Endothelial cell of umbilical vein (primary cell): Measurements from ENCODE around the gene ZFR.

Experiments
- CTCF ChIP-seq, 2 donors: IDR thresholded peaks; 1 replicate in 1 of 2; 2 replicates in 1 of 2; pipeline ENCODE4 v1.5.1; 2011; ENCODE audit warnings: low read length in 2 of 2, mild to moderate bottlenecking in 2 of 2, moderate library complexity in 2 of 2, control low read depth in 1 of 2, inconsistent platforms in 1 of 2, low read depth in 1 of 2; ENCODE audit not compliant: insufficient read depth in 1 of 2; ENCODE audit errors: extremely low read depth in 1 of 2
- EZH2 ChIP-seq: IDR thresholded peaks from 2 replicates; pipeline ENCODE4 v1.6.1; 2012; ENCODE audit warnings: borderline replicate concordance, low read depth, mild to moderate bottlenecking, moderate library complexity, low read length, inconsistent platforms; ENCODE audit not compliant: severe bottlenecking
- FOS ChIP-seq: IDR thresholded peaks from 2 replicates; pipeline ENCODE4 v1.6.1; 2011; ENCODE audit warnings: mild to moderate bottlenecking, low read length, moderate library complexity, borderline replicate concordance; ENCODE audit not compliant: insufficient read depth
- GATA2 ChIP-seq: IDR thresholded peaks from 2 replicates; pipeline ENCODE4 v1.7.0; 2011; ENCODE audit warnings: low read depth, mild to moderate bottlenecking, moderate library complexity, mixed read lengths, low read length; ENCODE audit not compliant: insufficient read length, insufficient read depth
- MAX ChIP-seq: IDR thresholded peaks from 2 replicates; pipeline ENCODE4 v1.6.1; 2011; ENCODE audit not compliant: insufficient read depth, insufficient read length
- MYC ChIP-seq: IDR thresholded peaks from one replicate; pipeline ENCODE4 v1.6.1; 2011; ENCODE audit warnings: mild to moderate bottlenecking, low read depth, low read length
- POLR2A ChIP-seq: IDR thresholded peaks from 2 replicates; pipeline ENCODE4 v1.6.1; 2012; ENCODE audit warnings: low read depth, mild to moderate bottlenecking, control low read depth, low read length
- POLR2AphosphoS5 ChIP-seq: IDR thresholded peaks from 2 replicates; pipeline ENCODE4 v1.6.1; 2012; ENCODE audit warnings: low read depth, mild to moderate bottlenecking, control low read depth, low read length, moderate library complexity; ENCODE audit not compliant: insufficient read depth

GRCh38 chr5:32390819-32391591 is 53.5 kb downstream of the ZFR start:
- no peak for TF ChIP-seq CTCF (IDR thresholded peaks at IDR 0.05; ENCODE audit: extremely low read depth in 1 of 2, insufficient read depth in 1 of 2, low read depth in 1 of 2, low read length in 2 of 2)
- TF ChIP-seq POLR2AphosphoS5, result no peak
- TF ChIP-seq MYC, result no peak
- TF ChIP-seq POLR2A, result no peak
- TF ChIP-seq EZH2, result no peak
- no peak for TF ChIP-seq MAX
- no peak for TF ChIP-seq GATA2
- no peak for TF ChIP-seq FOS
